Testis (tissue), 2 donors: Measurements from ENCODE around the gene POMGNT1.

Experiments
- POLR2A ChIP-seq: fragments of 450-650 bp; IDR thresholded peaks from one replicate; pipeline ENCODE4 v1.6.1; 2017; ENCODE audit warnings: antibody characterized with exemption, mild to moderate bottlenecking, moderate library complexity
- TF ChIP-seq, protein P1 (sequence below), 3 experiments: fragments of 450-650 bp in 2 of 3; fragments of 200-600 bp in 1 of 3; sonication (generic) in 1 of 3; IDR thresholded peaks; one replicate each; pipeline ENCODE4 v1.5.1; 2016 to 2019; ENCODE audit warnings: antibody characterized with exemption in 3 of 3, mild to moderate bottlenecking in 2 of 3, moderate library complexity in 1 of 3

DNA sequence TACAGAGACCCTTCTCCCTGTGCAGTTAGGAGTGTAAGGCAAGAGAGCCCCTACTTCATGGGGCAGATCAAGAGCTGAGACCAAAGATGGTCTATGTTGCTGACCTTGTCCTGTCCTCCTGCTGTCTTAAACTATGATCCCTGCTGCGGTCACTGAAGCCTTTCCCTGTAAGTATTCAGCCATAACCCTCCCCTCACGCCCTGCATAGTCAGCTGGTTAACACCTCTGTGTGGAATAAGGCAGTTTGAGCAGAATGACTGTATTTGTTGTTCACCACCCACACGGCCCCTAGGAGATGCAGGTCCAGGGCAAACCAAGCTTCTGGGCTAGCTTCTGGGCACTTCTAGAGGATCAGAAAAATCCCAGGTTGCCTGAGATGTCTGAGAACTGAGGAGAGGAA lies 23.0 kb downstream of the POMGNT1 start:
- TF ChIP-seq POLR2A = no peak
- TF ChIP-seq, protein P1, sequence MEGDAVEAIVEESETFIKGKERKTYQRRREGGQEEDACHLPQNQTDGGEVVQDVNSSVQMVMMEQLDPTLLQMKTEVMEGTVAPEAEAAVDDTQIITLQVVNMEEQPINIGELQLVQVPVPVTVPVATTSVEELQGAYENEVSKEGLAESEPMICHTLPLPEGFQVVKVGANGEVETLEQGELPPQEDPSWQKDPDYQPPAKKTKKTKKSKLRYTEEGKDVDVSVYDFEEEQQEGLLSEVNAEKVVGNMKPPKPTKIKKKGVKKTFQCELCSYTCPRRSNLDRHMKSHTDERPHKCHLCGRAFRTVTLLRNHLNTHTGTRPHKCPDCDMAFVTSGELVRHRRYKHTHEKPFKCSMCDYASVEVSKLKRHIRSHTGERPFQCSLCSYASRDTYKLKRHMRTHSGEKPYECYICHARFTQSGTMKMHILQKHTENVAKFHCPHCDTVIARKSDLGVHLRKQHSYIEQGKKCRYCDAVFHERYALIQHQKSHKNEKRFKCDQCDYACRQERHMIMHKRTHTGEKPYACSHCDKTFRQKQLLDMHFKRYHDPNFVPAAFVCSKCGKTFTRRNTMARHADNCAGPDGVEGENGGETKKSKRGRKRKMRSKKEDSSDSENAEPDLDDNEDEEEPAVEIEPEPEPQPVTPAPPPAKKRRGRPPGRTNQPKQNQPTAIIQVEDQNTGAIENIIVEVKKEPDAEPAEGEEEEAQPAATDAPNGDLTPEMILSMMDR (IDR thresholded peaks at IDR 0.05) = no peak
